OCI-LY1 (cell line): ENCODE measurements around the gene GRK6.

ENCODE experiments used
- EZH2 ChIP-seq: fragments of 200-600 bp; sonication (generic), shearing (Covaris generic); IDR thresholded peaks from 2 replicates; pipeline ENCODE4 v1.8.0; 2017; ENCODE audit warnings: borderline replicate concordance, mixed run types, mild to moderate bottlenecking, antibody characterized with exemption, low read length, moderate library complexity, mixed read lengths
- TF ChIP-seq, protein P1 (sequence below): fragments of 200-600 bp; sonication (generic), shearing (Covaris generic); IDR thresholded peaks from 2 replicates; pipeline ENCODE4 v1.5.1; 2017; ENCODE audit warnings: mild to moderate bottlenecking, antibody characterized with exemption, low read length, moderate library complexity, mixed read lengths

DNA sequence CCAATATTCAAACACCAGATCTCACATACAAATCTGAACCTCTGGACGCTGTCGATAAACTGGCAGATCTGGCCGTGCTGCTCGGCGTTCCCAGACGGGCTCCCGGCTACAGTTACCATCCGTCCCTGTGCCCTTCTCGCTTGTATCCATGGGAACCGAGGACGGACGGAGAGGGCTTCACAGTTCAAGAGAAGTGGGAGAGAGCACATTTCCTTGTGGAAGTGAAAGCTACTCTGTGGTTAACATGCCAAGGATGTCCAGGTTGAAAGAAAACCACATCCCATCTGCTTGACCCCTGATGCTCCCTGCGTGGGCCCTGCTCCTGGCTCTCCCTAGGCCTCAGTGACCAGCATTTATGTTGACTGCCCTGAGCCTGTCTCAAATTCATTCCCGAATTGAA is 53.3 kb downstream of the GRK6 start:
- TF ChIP-seq, protein P1, sequence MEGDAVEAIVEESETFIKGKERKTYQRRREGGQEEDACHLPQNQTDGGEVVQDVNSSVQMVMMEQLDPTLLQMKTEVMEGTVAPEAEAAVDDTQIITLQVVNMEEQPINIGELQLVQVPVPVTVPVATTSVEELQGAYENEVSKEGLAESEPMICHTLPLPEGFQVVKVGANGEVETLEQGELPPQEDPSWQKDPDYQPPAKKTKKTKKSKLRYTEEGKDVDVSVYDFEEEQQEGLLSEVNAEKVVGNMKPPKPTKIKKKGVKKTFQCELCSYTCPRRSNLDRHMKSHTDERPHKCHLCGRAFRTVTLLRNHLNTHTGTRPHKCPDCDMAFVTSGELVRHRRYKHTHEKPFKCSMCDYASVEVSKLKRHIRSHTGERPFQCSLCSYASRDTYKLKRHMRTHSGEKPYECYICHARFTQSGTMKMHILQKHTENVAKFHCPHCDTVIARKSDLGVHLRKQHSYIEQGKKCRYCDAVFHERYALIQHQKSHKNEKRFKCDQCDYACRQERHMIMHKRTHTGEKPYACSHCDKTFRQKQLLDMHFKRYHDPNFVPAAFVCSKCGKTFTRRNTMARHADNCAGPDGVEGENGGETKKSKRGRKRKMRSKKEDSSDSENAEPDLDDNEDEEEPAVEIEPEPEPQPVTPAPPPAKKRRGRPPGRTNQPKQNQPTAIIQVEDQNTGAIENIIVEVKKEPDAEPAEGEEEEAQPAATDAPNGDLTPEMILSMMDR: no peak
- no peak for TF ChIP-seq EZH2
